BE2C (cell line): ENCODE results near the gene WFDC13. TPM values are rescaled to one million over a fixed set of nuclear protein-coding genes. Genes with fewer than 3 reads are reported as not detected.
"Not testable (repeated sequence)": the region's sequence is repeated elsewhere in the genome, so short reads cannot be mapped to it uniquely, and the experiment has no call there.

ENCODE experiments used
- DNase-seq: peaks from one replicate; pipeline ENCODE4 v3.0.0-alpha.2; 2020
- H3K27me3 ChIP-seq: fragments of 250-450 bp; sonication (Bioruptor Pico); 2 replicates; pipeline ENCODE4 v1.5.1; 2020; ENCODE audit warnings: mild to moderate bottlenecking
- H3K36me3 ChIP-seq: fragments of 250-450 bp; sonication (Bioruptor Pico); 2 replicates; pipeline ENCODE4 v1.5.1; 2020; ENCODE audit warnings: mild to moderate bottlenecking
- H3K4me1 ChIP-seq: fragments of 250-450 bp; sonication (Bioruptor Pico); 2 replicates; pipeline ENCODE4 v1.5.1; 2020
- H3K4me3 ChIP-seq: 2 replicates; pipeline ENCODE4 v1.5.1; 2011; ENCODE audit warnings: low read depth, low read length
- H3K9me3 ChIP-seq: fragments of 250-450 bp; sonication (Bioruptor Pico); 2 replicates; pipeline ENCODE4 v1.5.1; 2020
- CTCF ChIP-seq: IDR thresholded peaks from 2 replicates; pipeline ENCODE4 v1.5.1; 2012; ENCODE audit warnings: mild to moderate bottlenecking, low read depth, low read length
- polyA plus RNA-seq: library from polyadenylated mRNA; unstranded; fragments of >200 nt; gene quantifications from one replicate; pipeline ENCODE4 v1.2.1, GENCODE V29; 2012; ENCODE audit warnings: low read depth, missing spikeins; ENCODE audit not compliant: insufficient read length, insufficient read depth

Gene WFDC13
- not detected for polyA plus RNA-seq

DNA sequence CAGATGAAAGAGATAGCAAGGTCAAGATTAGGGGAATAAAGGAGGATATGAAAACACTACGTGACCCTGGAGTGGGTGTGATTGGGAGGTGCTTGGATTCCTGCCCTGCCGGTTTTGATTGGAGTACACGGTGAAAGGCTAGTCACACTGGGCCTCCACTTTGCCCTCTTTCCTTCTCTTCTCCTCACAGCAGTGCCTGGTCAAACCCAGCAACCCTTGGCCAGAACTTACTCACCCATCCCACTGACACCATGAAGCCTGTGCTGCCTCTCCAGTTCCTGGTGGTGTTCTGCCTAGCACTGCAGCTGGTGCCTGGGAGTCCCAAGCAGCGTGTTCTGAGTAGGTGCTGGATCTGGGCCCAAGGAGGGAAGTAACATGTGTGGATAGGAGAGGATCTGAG is at the start of gene WFDC13:
TSS of gene WFDC13 (plus strand) at position 166 of the 400 bp plus-strand sequence. CDS start at position 252, 86 bp downstream.
- DNase-seq = no peak
- TF ChIP-seq CTCF = no peak

GRCh38 chr20:45657038-45657437 is 44.8 kb upstream of the WFDC13 start:
- DNase-seq, H3K36me3 ChIP-seq: not testable (repeated sequence)

More for the DNA sequence above, at the start of gene WFDC13:
- Histone ChIP-seq H3K4me1 (no peaks in the 10 kb centered on the region), H3K9me3 (no peaks in the 10 kb centered on the region), H3K4me3 (no peak within 1 kb of the TSS), H3K27me3 (peaks cover 14% of the 10 kb centered on the region), H3K36me3 (no peaks in the 10 kb centered on the region)

GRCh38 chr20:45670139-45670538 is 31.7 kb upstream of the WFDC13 start, which contains the start of gene WFDC11:
WFDC11 (minus strand) TSS chr20:45670239; CDS start chr20:45650600, 19,639 bp downstream.
- no peaks in the 10 kb centered on the region for H3K4me1 ChIP-seq
- H3K9me3 ChIP-seq = no peaks in the 10 kb centered on the region
- TF ChIP-seq CTCF = no peak
- no peak within 1 kb of the TSS for H3K4me3 ChIP-seq
- no peaks in the 10 kb centered on the region for H3K36me3 ChIP-seq
- peaks cover 4% of the 10 kb centered on the region; the same call in 1 of the 2 replicates for H3K27me3 ChIP-seq
- no peak for DNase-seq

More at GRCh38 chr20:45657038-45657437, 44.8 kb upstream of the WFDC13 start:
- not testable (repeated sequence) for H3K4me1 ChIP-seq, H3K4me3 ChIP-seq, H3K27me3 ChIP-seq, H3K9me3 ChIP-seq

- H3K9me3 ChIP-seq = no peaks in the 10 kb centered on the region
- no peak for DNase-seq
- no peaks in the 10 kb centered on the region for H3K36me3 ChIP-seq
- H3K27me3 ChIP-seq = peaks cover 4% of the 10 kb centered on the region; the same call in 1 of the 2 replicates
- H3K4me3 ChIP-seq = no peak overlapping the region
- no peak for TF ChIP-seq CTCF
- no peaks in the 10 kb centered on the region for H3K4me1 ChIP-seq
Observed at GRCh38 chr20:45672765-45673164, 29.1 kb upstream of the WFDC13 start.

DNA sequence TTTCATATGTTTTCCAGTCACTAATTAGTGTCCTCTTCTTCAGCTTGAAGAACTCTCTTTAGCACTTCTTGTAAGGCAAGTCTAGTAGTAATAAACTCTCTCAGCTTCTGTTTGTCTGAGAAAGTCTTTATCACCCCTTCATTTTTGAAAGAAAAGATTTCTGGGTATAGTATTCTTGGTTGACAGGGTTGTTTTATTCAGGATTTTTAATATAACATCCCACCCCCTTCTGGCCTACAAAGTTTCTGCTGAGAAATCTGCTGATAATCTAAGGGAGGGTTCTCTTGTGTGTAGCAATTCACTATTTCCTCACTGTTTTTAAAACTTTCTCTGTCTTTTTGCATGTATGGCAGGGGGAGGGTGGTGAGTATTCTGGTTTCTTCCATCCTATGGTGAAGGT is 22.2 kb upstream of the WFDC13 start:
- Histone ChIP-seq H3K9me3 (no peaks in the 10 kb centered on the region), H3K27me3 (no peaks in the 10 kb centered on the region), H3K4me1 (no peaks in the 10 kb centered on the region), H3K36me3 (no peaks in the 10 kb centered on the region), H3K4me3 (no peak overlapping the region)
- no peak for TF ChIP-seq CTCF
- no peak for DNase-seq

- Histone ChIP-seq H3K36me3 (no peaks in the 10 kb centered on the region), H3K4me1 (no peaks in the 10 kb centered on the region), H3K27me3 (no peaks in the 10 kb centered on the region), H3K9me3 (no peaks in the 10 kb centered on the region; the same call in 1 of the 2 replicates), H3K4me3 (no peak overlapping the region)
- TF ChIP-seq CTCF = no peak
- DNase-seq = no peak
Observed at GRCh38 chr20:45685896-45686295, 15.9 kb upstream of the WFDC13 start.

DNA sequence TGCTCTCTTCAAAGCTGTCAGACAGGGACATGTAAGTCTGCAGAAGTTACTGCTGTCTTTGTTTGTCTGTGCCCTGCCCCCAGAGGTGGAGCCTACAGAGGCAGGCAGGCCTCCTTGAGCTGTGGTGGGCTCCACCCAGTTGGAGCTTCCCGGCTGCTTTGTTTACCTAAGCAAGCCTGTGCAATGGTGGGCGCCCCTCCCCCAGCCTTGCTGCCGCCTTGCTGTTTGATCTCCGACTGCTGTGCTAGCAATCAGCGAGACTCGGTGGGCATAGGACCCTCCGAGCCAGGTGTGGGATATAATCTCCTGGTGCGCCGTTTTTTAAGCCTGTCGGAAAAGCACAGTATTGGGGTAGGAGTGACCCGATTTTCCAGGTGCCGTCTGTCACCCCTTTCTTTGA is 8.5 kb upstream of the WFDC13 start:
- H3K9me3 ChIP-seq, H3K27me3 ChIP-seq, H3K36me3 ChIP-seq, DNase-seq, H3K4me1 ChIP-seq, H3K4me3 ChIP-seq: not testable (repeated sequence)
